Muscle of arm (tissue), 14 donors: Measurements from ENCODE around the gene KCNJ6. TPM values are rescaled to one million over a fixed set of nuclear protein-coding genes. Genes with fewer than 3 reads are reported as not detected.
A peak's percentile ranks its signal among the peaks of the same experiment; 100 is the strongest.
"Not testable (repeated sequence)": the region's sequence is repeated elsewhere in the genome, so short reads cannot be mapped to it uniquely, and the experiment has no call there.

Experiments used
- DNase-seq: peaks from one replicate; pipeline ENCODE4 v3.0.0-alpha.2; 2013
- long read RNA-seq, 11 donors: transcript quantifications; one replicate each; lab custom pipeline, GENCODE V29; 2026
- polyA plus RNA-seq, 12 donors: library from polyadenylated mRNA; unstranded; fragments of 120-200 nt; gene quantifications; one replicate each; pipeline ENCODE4 v1.2.1, GENCODE V29; 2013; ENCODE audit not compliant: insufficient read length in 12 of 12

Gene KCNJ6
- polyA plus RNA-seq: 1 to 10 TPM in 9 of 12 donors, under 1 TPM in 2, not detected in 1; 0.62 to 2.1 (median 1.1) TPM
- long read RNA-seq, donor 1: 0 reads
- long read RNA-seq, donor 2, full-length matches to known transcripts: 1 of 1 reads
- long read RNA-seq, donor 2, partial matches to known transcripts: 0 of 1 reads
- long read RNA-seq, donor 2, other reads (novel, unspliced or antisense): 0 of 1 reads
- long read RNA-seq, donor 3: 0 reads
- long read RNA-seq, donor 4: 0 reads
- long read RNA-seq, donor 5, full-length matches to known transcripts: 1 of 1 reads
- long read RNA-seq, donor 5, partial matches to known transcripts: 0 of 1 reads
- long read RNA-seq, donor 5, other reads (novel, unspliced or antisense): 0 of 1 reads
- long read RNA-seq, donor 6: 0 reads
- long read RNA-seq, donor 7: 0 reads
- long read RNA-seq, donor 8: 0 reads
- long read RNA-seq, donor 9: 0 reads
- long read RNA-seq, donor 10: 0 reads
- long read RNA-seq, donor 11, full-length matches to known transcripts: 1 of 1 reads
- long read RNA-seq, donor 11, partial matches to known transcripts: 0 of 1 reads
- long read RNA-seq, donor 11, other reads (novel, unspliced or antisense): 0 of 1 reads

- peak; percentile 38 for DNase-seq
Measured at GRCh38 chr21:37916310-37917051, at the start of gene KCNJ6. KCNJ6 (minus strand) TSS chr21:37916457; CDS start chr21:37840682, 75,775 bp downstream.

- DNase-seq: no peak
Measured at GRCh38 chr21:37965088-37965805, 49.0 kb upstream of the KCNJ6 start.

- DNase-seq: no peak
Measured at GRCh38 chr21:37958537-37958936, 42.3 kb upstream of the KCNJ6 start.

GRCh38 chr21:37956772-37957171 is 40.5 kb upstream of the KCNJ6 start:
- DNase-seq: no peak

GRCh38 chr21:37945036-37945435 is 28.8 kb upstream of the KCNJ6 start:
- no peak for DNase-seq

- DNase-seq: no peak
Measured at GRCh38 chr21:37944496-37944895, 28.2 kb upstream of the KCNJ6 start.

GRCh38 chr21:37940691-37941090 is 24.4 kb upstream of the KCNJ6 start:
- no peak for DNase-seq

GRCh38 chr21:37939838-37940237 is 23.6 kb upstream of the KCNJ6 start:
- DNase-seq: no peak

GRCh38 chr21:37939251-37939650 is 23.0 kb upstream of the KCNJ6 start:
- DNase-seq: no peak

GRCh38 chr21:37937668-37938067 is 21.4 kb upstream of the KCNJ6 start:
- DNase-seq: no peak

GRCh38 chr21:37936010-37936785 is 19.9 kb upstream of the KCNJ6 start:
- DNase-seq: no peak

GRCh38 chr21:37932936-37933335 is 16.7 kb upstream of the KCNJ6 start:
- no peak for DNase-seq

GRCh38 chr21:37927711-37928110 is 11.5 kb upstream of the KCNJ6 start:
- no peak for DNase-seq

GRCh38 chr21:37921091-37921490 is 4.8 kb upstream of the KCNJ6 start:
- DNase-seq: no peak

- DNase-seq: not testable (repeated sequence)
Measured at GRCh38 chr21:37920302-37920701, 4.0 kb upstream of the KCNJ6 start.

GRCh38 chr21:37917612-37918011 is 1.4 kb upstream of the KCNJ6 start:
- DNase-seq: no peak

- no peak for DNase-seq
Measured at GRCh38 chr21:37915941-37916309, 332 bp downstream of the KCNJ6 start.

GRCh38 chr21:37915497-37915911 is 753 bp downstream of the KCNJ6 start:
- no peak for DNase-seq

GRCh38 chr21:37912616-37913015 is 3.6 kb downstream of the KCNJ6 start:
- no peak for DNase-seq

GRCh38 chr21:37909936-37910335 is 6.3 kb downstream of the KCNJ6 start:
- DNase-seq: no peak

- no peak for DNase-seq
Measured at GRCh38 chr21:37908691-37909090, 7.6 kb downstream of the KCNJ6 start.
